ENCODE data around the gene RANBP3. TPM values are rescaled to one million over a fixed set of nuclear protein-coding genes. Genes with fewer than 3 reads are reported as not detected.
A peak's percentile ranks its signal among the peaks of the same experiment; 100 is the strongest.

The RANBP3 gene
- total and polyA plus RNA-seq, 7 donors: 27.0 to 86.4 (median 63.1) TPM

- Histone ChIP-seq H3K36me3 (no peaks in the 10 kb centered on the region), H3K27me3 (no peaks in the 10 kb centered on the region), H3K4me3 (no peak overlapping the region), H3K9me3 (no peaks in the 10 kb centered on the region), H3K27ac (peak overlapping the region; percentile 63 to 89 (median 84)), H3K4me1 (peaks cover 0 to 98% (median 76%) of the 10 kb centered on the region in 4 donors)
- TF ChIP-seq POLR2A (IDR thresholded peaks at IDR 0.05): no peak
- no peak for TF ChIP-seq POLR2AphosphoS5 (IDR thresholded peaks at IDR 0.05)
- no peak for TF ChIP-seq EP300 (IDR thresholded peaks at IDR 0.05)
- no peak for TF ChIP-seq CTCF (IDR thresholded peaks at IDR 0.05)
- peak; percentile 63 for DNase-seq
- intact Hi-C loops (cut with DNase I): no loop called here
- 77 to 83% methylated on average over 18 of the region's 18 CpGs for WGBS, 2 donors
These were observed 17.6 kb downstream of the RANBP3 start for GRCh38 chr19:5960005-5961001.

GRCh38 chr19:5959260-5960004 lies 18.5 kb downstream of the RANBP3 start:
- DNase-seq: no peak
- H3K36me3 ChIP-seq: no peaks in the 10 kb centered on the region
- H3K27me3 ChIP-seq: no peaks in the 10 kb centered on the region
- H3K4me1 ChIP-seq: peaks cover 0 to 98% (median 76%) of the 10 kb centered on the region in 4 donors
- peak overlapping the region; percentile 63 to 89 (median 84) for H3K27ac ChIP-seq
- TF ChIP-seq CTCF (IDR thresholded peaks at IDR 0.05) (no peak), EP300 (IDR thresholded peaks at IDR 0.05) (no peak), POLR2AphosphoS5 (IDR thresholded peaks at IDR 0.05) (no peak), POLR2A (IDR thresholded peaks at IDR 0.05) (no peak)
- WGBS, 2 donors: 89 to 90% methylated on average over 14 of the region's 14 CpGs
- no peak overlapping the region for H3K4me3 ChIP-seq
- no peaks in the 10 kb centered on the region for H3K9me3 ChIP-seq
- intact Hi-C loops (cut with DNase I): no loop called here

GRCh38 chr19:5958851-5959122 lies 19.2 kb downstream of the RANBP3 start:
- H3K27me3 ChIP-seq: no peaks in the 10 kb centered on the region
- no peak for TF ChIP-seq EP300 (IDR thresholded peaks at IDR 0.05)
- no peak for TF ChIP-seq CTCF (IDR thresholded peaks at IDR 0.05)
- TF ChIP-seq POLR2A (IDR thresholded peaks at IDR 0.05): no peak
- no peak for TF ChIP-seq POLR2AphosphoS5 (IDR thresholded peaks at IDR 0.05)
- no peaks in the 10 kb centered on the region for H3K9me3 ChIP-seq
- H3K27ac ChIP-seq: peak overlapping the region; percentile 5 to 89 (median 52)
- H3K36me3 ChIP-seq: no peaks in the 10 kb centered on the region
- 94 to 97% methylated on average over 10 of the region's 10 CpGs for WGBS, 2 donors
- H3K4me3 ChIP-seq: no peak overlapping the region
- no peak for DNase-seq
- H3K4me1 ChIP-seq: peaks cover 0 to 98% (median 77%) of the 10 kb centered on the region in 4 donors
- intact Hi-C loops (cut with DNase I): no loop called here

- WGBS, 2 donors: 76 to 84% methylated on average over 21 of the region's 21 CpGs
- H3K9me3 ChIP-seq: no peaks in the 10 kb centered on the region
These were observed 19.7 kb downstream of the RANBP3 start for GRCh38 chr19:5958074-5958850.

More at GRCh38 chr19:5958074-5958850, 19.7 kb downstream of the RANBP3 start:
- no peak for DNase-seq
- peak overlapping the region; percentile 5 to 89 (median 52) for H3K27ac ChIP-seq
- intact Hi-C loops (cut with DNase I): no loop called here
- H3K36me3 ChIP-seq: no peaks in the 10 kb centered on the region
- H3K27me3 ChIP-seq: no peaks in the 10 kb centered on the region
- H3K4me3 ChIP-seq: no peak overlapping the region
- H3K4me1 ChIP-seq: peaks cover 0 to 99% (median 79%) of the 10 kb centered on the region in 4 donors
- no peak for TF ChIP-seq POLR2A (IDR thresholded peaks at IDR 0.05)
- no peak for TF ChIP-seq POLR2AphosphoS5 (IDR thresholded peaks at IDR 0.05)
- TF ChIP-seq CTCF (IDR thresholded peaks at IDR 0.05): no peak
- no peak for TF ChIP-seq EP300 (IDR thresholded peaks at IDR 0.05)
